CD4-positive, alpha-beta T cell treated with Interleukin-4 for 4 hours (primary cell): Measurements from ENCODE around the gene KPNA3.
A peak's percentile ranks its signal among the peaks of the same experiment; 100 is the strongest.
"Not testable (repeated sequence)": the region's sequence is repeated elsewhere in the genome, so short reads cannot be mapped to it uniquely, and the experiment has no call there.

Experiments used
- DNase-seq: peaks from one replicate; pipeline ENCODE4 v3.0.0-alpha.2; 2020

KPNA3 gene

GRCh38 chr13:49803047-49803446, 10.6 kb upstream of the KPNA3 start:
- not testable (repeated sequence) for DNase-seq

GRCh38 chr13:49802426-49802825, 9.9 kb upstream of the KPNA3 start:
- DNase-seq = no peak

- peak; percentile 14 for DNase-seq
Observed at GRCh38 chr13:49791711-49792549, 552 bp downstream of the KPNA3 start.

- DNase-seq = peak; percentile 47
Observed at GRCh38 chr13:49791315-49791710, 1.2 kb downstream of the KPNA3 start.

GRCh38 chr13:49789968-49790367, 2.5 kb downstream of the KPNA3 start:
- DNase-seq = no peak

- DNase-seq = no peak
Observed at GRCh38 chr13:49786401-49787008, 6.0 kb downstream of the KPNA3 start.

GRCh38 chr13:49784886-49785570, 7.5 kb downstream of the KPNA3 start:
- no peak for DNase-seq

- no peak for DNase-seq
Observed at GRCh38 chr13:49783865-49784264, 8.6 kb downstream of the KPNA3 start.

- no peak for DNase-seq
Observed at GRCh38 chr13:49782784-49783183, 9.7 kb downstream of the KPNA3 start.

GRCh38 chr13:49781806-49782205, 10.7 kb downstream of the KPNA3 start:
- no peak for DNase-seq

GRCh38 chr13:49779721-49780120, 12.8 kb downstream of the KPNA3 start:
- DNase-seq = no peak

- peak; percentile 8 for DNase-seq
Observed at GRCh38 chr13:49777746-49778614, 14.5 kb downstream of the KPNA3 start.

- DNase-seq = no peak
Observed at GRCh38 chr13:49776871-49777270, 15.6 kb downstream of the KPNA3 start.

- no peak for DNase-seq
Observed at GRCh38 chr13:49774376-49775005, 18.0 kb downstream of the KPNA3 start.

GRCh38 chr13:49772828-49773227, 19.7 kb downstream of the KPNA3 start:
- no peak for DNase-seq

- DNase-seq = not testable (repeated sequence)
Observed at GRCh38 chr13:49761811-49762210, 30.7 kb downstream of the KPNA3 start.

GRCh38 chr13:49760558-49760957, 31.9 kb downstream of the KPNA3 start:
- no peak for DNase-seq

- peak; percentile 26 for DNase-seq
Observed at GRCh38 chr13:49759503-49759902, 33.0 kb downstream of the KPNA3 start.

- DNase-seq = no peak
Observed at GRCh38 chr13:49756263-49756662, 36.2 kb downstream of the KPNA3 start.

GRCh38 chr13:49754146-49754545, 38.3 kb downstream of the KPNA3 start:
- no peak for DNase-seq

GRCh38 chr13:49749848-49750247, 42.6 kb downstream of the KPNA3 start:
- DNase-seq = no peak

- DNase-seq = no peak
Observed at GRCh38 chr13:49746111-49746510, 46.4 kb downstream of the KPNA3 start.
